ENCODE results near the gene IL1R1. TPM values are rescaled to one million over a fixed set of nuclear protein-coding genes. Genes with fewer than 3 reads are reported as not detected.

IL1R1 gene
- total and polyA plus RNA-seq, 10 donors = 7.6 to 163 (median 73.3) TPM

DNA sequence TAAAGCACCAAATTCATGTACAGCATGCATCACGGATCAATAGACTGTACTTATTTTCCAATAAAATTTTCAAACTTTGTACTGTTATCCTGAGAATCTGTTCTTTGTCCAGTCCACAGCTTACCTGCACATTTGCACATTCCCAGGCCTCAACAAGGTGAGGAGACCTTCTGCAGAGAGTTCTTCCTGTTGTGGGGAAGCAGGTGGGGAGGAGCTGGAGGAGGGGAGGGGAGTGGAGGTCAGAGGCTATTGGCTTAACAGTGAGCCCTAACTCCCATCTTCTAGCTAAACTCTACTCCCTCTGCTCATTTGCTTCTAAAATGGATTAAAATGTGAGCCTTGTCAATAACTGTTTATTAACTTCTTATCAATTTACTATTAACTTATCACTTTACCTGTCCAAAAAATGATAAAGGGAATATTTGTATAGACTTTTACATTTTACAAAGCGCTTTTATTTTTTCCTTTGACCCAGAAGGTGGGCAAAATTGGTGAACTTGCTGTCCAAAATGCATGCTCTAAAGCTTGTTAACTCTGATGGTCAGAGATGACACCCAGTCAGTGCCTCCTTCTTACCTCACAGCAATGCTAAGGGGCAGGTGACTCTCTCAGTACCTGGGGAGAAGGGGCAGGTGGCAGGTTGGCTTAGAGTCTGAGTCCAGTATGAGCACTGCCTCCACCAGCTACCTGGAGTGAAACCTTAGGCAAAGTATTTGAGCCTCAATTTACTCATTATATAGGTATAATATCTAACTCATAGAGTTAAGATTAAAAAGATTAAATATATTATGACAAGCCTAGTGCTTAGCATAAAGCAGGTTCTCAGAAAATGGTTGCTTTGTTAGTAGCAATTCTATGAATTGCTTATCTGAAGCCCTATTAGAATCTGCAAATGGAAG, 37.5 kb downstream of the IL1R1 start:
- TF ChIP-seq POLR2A (IDR thresholded peaks at IDR 0.05) (no peak), CTCF (IDR thresholded peaks at IDR 0.05 in 8 of 11, conservative IDR thresholded peaks at IDR 0.05 in 3 of 11) (no peak), POLR2AphosphoS5 (IDR thresholded peaks at IDR 0.05) (no peak)
- Histone ChIP-seq H3K27ac (no peak overlapping the region), H3K4me3 (no peak overlapping the region), H3K4me1 (peaks cover 0 to 2% (median under 1%) of the 10 kb centered on the region in 6 donors), H3K27me3 (replicated peaks in 1 of 7) (no peaks in the 10 kb centered on the region), H3K36me3 (peaks cover 0 to 42% (median 15%) of the 10 kb centered on the region in 6 donors), H3K9me3 (no peaks in the 10 kb centered on the region)
- intact Hi-C loops (cut with DNase I; ENCODE audit: low total_unique reads) = no loop called here
- WGBS, 5 donors = 93 to 97% (median 96%) methylated on average over 2 of the region's 2 CpGs
- no peak for DNase-seq

DNA sequence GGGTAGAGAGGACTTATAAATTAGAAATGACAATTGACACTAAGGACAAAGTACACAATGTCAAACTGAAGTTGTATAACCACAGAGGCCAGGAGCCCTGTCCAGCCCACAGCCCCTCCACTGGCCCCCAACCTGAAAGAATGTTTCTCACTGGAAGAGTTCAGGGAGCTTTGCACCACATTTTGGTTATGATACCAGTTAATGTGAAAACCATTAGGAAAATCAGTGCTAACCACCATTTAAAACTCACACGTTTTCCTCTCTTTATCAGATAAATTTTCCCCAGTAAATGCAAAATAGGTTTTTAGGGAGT, 38.1 kb downstream of the IL1R1 start:
- Histone ChIP-seq H3K4me1 (peaks cover 0 to 8% (median 3%) of the 10 kb centered on the region in 6 donors), H3K9me3 (no peaks in the 10 kb centered on the region), H3K27me3 (replicated peaks in 1 of 7) (no peaks in the 10 kb centered on the region), H3K36me3 (peaks cover 0 to 36% (median 15%) of the 10 kb centered on the region in 6 donors), H3K27ac (no peak overlapping the region), H3K4me3 (no peak overlapping the region)
- TF ChIP-seq CTCF (IDR thresholded peaks at IDR 0.05 in 8 of 11, conservative IDR thresholded peaks at IDR 0.05 in 3 of 11) = no peak
- TF ChIP-seq POLR2AphosphoS5 (IDR thresholded peaks at IDR 0.05) = no peak
- TF ChIP-seq POLR2A (IDR thresholded peaks at IDR 0.05) = no peak
- intact Hi-C loops (cut with DNase I; ENCODE audit: low total_unique reads) = no loop called here
- DNase-seq = no peak
- WGBS, 5 donors = 59 to 83% (median 63%) methylated on average over 1 of the region's 1 CpG

GRCh38 chr2:102181376-102181775, 38.8 kb downstream of the IL1R1 start:
- Histone ChIP-seq H3K9me3 (no peaks in the 10 kb centered on the region), H3K36me3 (peaks cover 0 to 29% (median 12%) of the 10 kb centered on the region in 6 donors), H3K27me3 (replicated peaks in 1 of 7) (no peaks in the 10 kb centered on the region), H3K4me1 (peaks cover 0 to 9% (median 6%) of the 10 kb centered on the region in 6 donors), H3K27ac (no peak overlapping the region), H3K4me3 (no peak overlapping the region)
- DNase-seq = no peak
- intact Hi-C loops (cut with DNase I; ENCODE audit: low total_unique reads) = no loop called here
- TF ChIP-seq POLR2AphosphoS5 (IDR thresholded peaks at IDR 0.05) (no peak), CTCF (IDR thresholded peaks at IDR 0.05 in 8 of 11, conservative IDR thresholded peaks at IDR 0.05 in 3 of 11) (no peak), POLR2A (IDR thresholded peaks at IDR 0.05) (no peak)
- WGBS, 5 donors = 92 to 97% (median 94%) methylated on average over 5 of the region's 5 CpGs

- Histone ChIP-seq H3K4me1 (peaks cover 0 to 11% (median 7%) of the 10 kb centered on the region in 6 donors), H3K4me3 (no peak overlapping the region), H3K36me3 (peaks cover 0 to 22% (median 9%) of the 10 kb centered on the region in 6 donors), H3K9me3 (no peaks in the 10 kb centered on the region), H3K27ac (peak overlapping the region in 1 of 8 donors; percentile 31), H3K27me3 (replicated peaks in 1 of 7) (peaks cover 0 to 5% (median 0%) of the 10 kb centered on the region in 7 donors)
- DNase-seq = no peak
- intact Hi-C loops (cut with DNase I; ENCODE audit: low total_unique reads) = no loop called here
- TF ChIP-seq POLR2AphosphoS5 (IDR thresholded peaks at IDR 0.05) (no peak), CTCF (IDR thresholded peaks at IDR 0.05 in 8 of 11, conservative IDR thresholded peaks at IDR 0.05 in 3 of 11) (no peak), POLR2A (IDR thresholded peaks at IDR 0.05) (no peak)
- WGBS, 5 donors = 71 to 85% (median 82%) methylated on average over 7 of the region's 7 CpGs
These were observed 39.5 kb downstream of the IL1R1 start for GRCh38 chr2:102181919-102182635.

All from spleen (tissue), 11 donors.